Thyroid gland (tissue), 4 donors: ENCODE data around the gene BMERB1.

ENCODE experiments used
- CTCF ChIP-seq, 6 experiments: fragments of 200-600 bp in 3 of 6; fragments of 450-650 bp in 3 of 6; sonication (generic) in 3 of 6; IDR thresholded peaks; one replicate each; pipeline ENCODE4 v1.5.1; 2016 to 2019; ENCODE audit warnings: antibody characterized with exemption in 6 of 6, mild to moderate bottlenecking in 2 of 6, inconsistent platforms in 1 of 6, moderate library complexity in 1 of 6
- POLR2A ChIP-seq, 2 donors: fragments of 450-650 bp; IDR thresholded peaks; one replicate each; pipeline ENCODE4 v1.6.1; 2017; ENCODE audit warnings: antibody characterized with exemption in 2 of 2, mild to moderate bottlenecking in 2 of 2, moderate library complexity in 1 of 2

GRCh38 chr16:15521390-15521757 lies 87.0 kb downstream of the BMERB1 start:
- no peak for TF ChIP-seq CTCF (IDR thresholded peaks at IDR 0.05)
- no peak for TF ChIP-seq POLR2A (IDR thresholded peaks at IDR 0.05)
